SJSA1 (cell line): ENCODE measurements around the gene ZNF277. TPM values are rescaled to one million over a fixed set of nuclear protein-coding genes. Genes with fewer than 3 reads are reported as not detected.

Experiments
- DNase-seq, 2 experiments: peaks; one replicate each; pipeline ENCODE4 v3.0.0-alpha.2; 2015 to 2020; ENCODE audit warnings: low spot score in 2 of 2, low read depth in 1 of 2
- H3K27ac ChIP-seq: fragments of 250-450 bp; sonication (Bioruptor Pico); 2 replicates; pipeline ENCODE4 v1.5.1; 2020; ENCODE audit warnings: mild to moderate bottlenecking, moderate library complexity
- H3K27me3 ChIP-seq: fragments of 250-450 bp; sonication (Bioruptor Pico); replicated peaks from 2 replicates; pipeline ENCODE4 v1.5.1; 2020; ENCODE audit warnings: mild to moderate bottlenecking, moderate library complexity
- H3K36me3 ChIP-seq: fragments of 250-450 bp; sonication (Bioruptor Pico); 2 replicates; pipeline ENCODE4 v1.5.1; 2020; ENCODE audit warnings: mild to moderate bottlenecking
- H3K4me1 ChIP-seq: fragments of 250-450 bp; sonication (Bioruptor Pico); replicated peaks from 2 replicates; pipeline ENCODE4 v1.6.1; 2021; ENCODE audit warnings: mild to moderate bottlenecking
- H3K4me3 ChIP-seq: fragments of 250-450 bp; sonication (Bioruptor Pico); 2 replicates; pipeline ENCODE4 v1.5.1; 2020; ENCODE audit warnings: mild to moderate bottlenecking
- H3K9me3 ChIP-seq: fragments of 250-450 bp; sonication (Bioruptor Pico); replicated peaks from 2 replicates; pipeline ENCODE4 v1.5.1; 2020; ENCODE audit warnings: mild to moderate bottlenecking
- total RNA-seq: library from RNA; depleted of rRNA; stranded (reverse); fragments of >200 nt; shearing (Covaris generic); gene quantifications from 2 replicates; pipeline ENCODE4 v1.2.3, GENCODE V29; 2014; rRNA removed

The ZNF277 gene, protein sequence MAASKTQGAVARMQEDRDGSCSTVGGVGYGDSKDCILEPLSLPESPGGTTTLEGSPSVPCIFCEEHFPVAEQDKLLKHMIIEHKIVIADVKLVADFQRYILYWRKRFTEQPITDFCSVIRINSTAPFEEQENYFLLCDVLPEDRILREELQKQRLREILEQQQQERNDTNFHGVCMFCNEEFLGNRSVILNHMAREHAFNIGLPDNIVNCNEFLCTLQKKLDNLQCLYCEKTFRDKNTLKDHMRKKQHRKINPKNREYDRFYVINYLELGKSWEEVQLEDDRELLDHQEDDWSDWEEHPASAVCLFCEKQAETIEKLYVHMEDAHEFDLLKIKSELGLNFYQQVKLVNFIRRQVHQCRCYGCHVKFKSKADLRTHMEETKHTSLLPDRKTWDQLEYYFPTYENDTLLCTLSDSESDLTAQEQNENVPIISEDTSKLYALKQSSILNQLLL
- 14.7 and 20.6 TPM in 2 replicates for total RNA-seq

DNA sequence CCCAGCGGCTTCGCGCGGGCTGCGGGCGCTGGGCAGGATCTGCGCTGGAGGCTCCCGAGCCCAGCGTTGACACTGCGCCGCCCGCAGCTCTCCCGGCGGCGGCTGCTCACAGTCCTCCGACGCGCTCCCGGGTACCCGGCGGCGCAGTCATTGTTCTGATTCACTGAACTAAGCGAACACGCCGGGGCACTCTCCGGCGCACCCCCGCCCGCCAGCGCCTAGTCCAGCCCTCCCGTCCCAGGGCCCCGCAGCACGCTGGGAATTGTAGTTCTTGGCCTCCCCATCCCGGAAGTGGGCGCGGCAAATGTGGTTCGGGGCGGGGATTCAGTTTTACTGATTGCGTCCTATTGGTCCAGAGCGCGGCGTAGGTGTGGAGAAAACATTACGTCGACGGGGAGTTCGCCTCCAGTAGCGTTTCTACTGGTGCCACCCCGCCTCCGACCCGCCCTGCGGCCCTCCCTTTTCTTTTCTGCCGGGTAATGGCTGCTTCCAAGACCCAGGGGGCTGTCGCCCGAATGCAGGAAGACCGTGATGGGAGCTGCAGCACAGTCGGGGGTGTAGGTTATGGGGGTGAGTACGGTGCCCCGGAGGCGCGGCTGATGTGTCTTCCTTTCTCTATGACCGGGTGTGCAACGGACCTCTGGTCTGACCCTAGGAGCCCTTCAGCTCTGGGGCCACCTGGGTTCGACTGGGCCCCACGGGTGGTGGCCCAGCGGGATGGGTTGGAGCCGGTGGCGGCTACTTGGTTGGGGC, at the start of gene ZNF277, which contains the start of gene DOCK4:
TSS of gene ZNF277 (plus strand) at position 458 of the 753 bp plus-strand sequence. CDS start at position 480, 22 bp downstream.
TSS of gene DOCK4 (minus strand) at position 162 of the 753 bp plus-strand sequence. CDS start 261 bp downstream, outside the sequence.
- H3K9me3 ChIP-seq, result no peaks in the 10 kb centered on the region
- H3K4me3 ChIP-seq, result peak within 1 kb of the TSS; percentile 64
- H3K27ac ChIP-seq, result peak within 1 kb of the TSS; percentile 31
- DNase-seq, result peak; percentile 99
- H3K27me3 ChIP-seq, result peaks cover 23% of the 10 kb centered on the region
- peaks cover 9% of the 10 kb centered on the region; the same call in 1 of the 2 replicates for H3K4me1 ChIP-seq
- no peaks in the 10 kb centered on the region for H3K36me3 ChIP-seq

DNA sequence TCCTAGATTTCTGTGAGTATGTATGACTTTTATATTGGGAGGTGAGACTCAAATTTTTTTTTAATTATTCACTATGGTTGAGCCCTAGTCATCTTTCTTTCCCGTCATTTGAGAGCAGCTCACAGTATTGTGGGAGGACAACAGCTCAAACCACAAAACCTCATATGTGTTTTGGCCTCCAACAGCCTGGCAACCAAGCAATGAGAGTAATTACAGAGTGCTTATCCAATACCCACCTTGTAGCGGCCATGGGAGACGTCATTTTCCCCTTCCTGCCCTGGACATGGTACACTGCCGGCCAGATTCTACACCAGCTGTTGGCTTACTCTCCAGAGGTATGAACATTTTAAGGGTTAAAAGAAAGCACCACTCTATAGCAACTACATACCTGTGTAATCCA, 49.4 kb upstream of the ZNF277 start:
- H3K36me3 ChIP-seq, result no peaks in the 10 kb centered on the region
- DNase-seq, result no peak
- no peaks in the 10 kb centered on the region for H3K4me1 ChIP-seq
- H3K4me3 ChIP-seq, result no peak overlapping the region
- no peaks in the 10 kb centered on the region for H3K27me3 ChIP-seq
- no peak overlapping the region for H3K27ac ChIP-seq
- no peaks in the 10 kb centered on the region for H3K9me3 ChIP-seq

DNA sequence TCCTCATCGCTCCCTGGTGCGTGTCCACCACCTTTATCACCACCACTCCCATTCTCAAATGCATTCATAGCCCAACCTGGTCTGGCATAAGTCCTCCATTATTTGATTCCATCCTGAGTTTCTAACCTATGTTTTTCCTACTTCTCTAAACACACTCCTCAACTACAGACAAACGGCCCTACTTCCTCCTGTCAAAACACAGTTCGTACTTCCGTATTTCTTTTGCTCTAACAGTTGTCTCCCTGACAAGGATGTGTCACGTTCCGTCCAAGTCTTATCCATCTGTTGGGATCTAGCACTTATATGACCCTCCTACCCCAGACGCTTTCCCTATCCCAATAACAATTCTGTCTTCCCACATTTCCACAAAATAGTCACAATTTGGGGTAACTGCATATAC, 47.1 kb upstream of the ZNF277 start:
- DNase-seq, result no peak
- H3K4me1 ChIP-seq, result no peaks in the 10 kb centered on the region
- H3K4me3 ChIP-seq, result no peak overlapping the region
- H3K27ac ChIP-seq, result no peak overlapping the region
- no peaks in the 10 kb centered on the region for H3K9me3 ChIP-seq
- H3K27me3 ChIP-seq, result no peaks in the 10 kb centered on the region
- no peaks in the 10 kb centered on the region for H3K36me3 ChIP-seq

DNA sequence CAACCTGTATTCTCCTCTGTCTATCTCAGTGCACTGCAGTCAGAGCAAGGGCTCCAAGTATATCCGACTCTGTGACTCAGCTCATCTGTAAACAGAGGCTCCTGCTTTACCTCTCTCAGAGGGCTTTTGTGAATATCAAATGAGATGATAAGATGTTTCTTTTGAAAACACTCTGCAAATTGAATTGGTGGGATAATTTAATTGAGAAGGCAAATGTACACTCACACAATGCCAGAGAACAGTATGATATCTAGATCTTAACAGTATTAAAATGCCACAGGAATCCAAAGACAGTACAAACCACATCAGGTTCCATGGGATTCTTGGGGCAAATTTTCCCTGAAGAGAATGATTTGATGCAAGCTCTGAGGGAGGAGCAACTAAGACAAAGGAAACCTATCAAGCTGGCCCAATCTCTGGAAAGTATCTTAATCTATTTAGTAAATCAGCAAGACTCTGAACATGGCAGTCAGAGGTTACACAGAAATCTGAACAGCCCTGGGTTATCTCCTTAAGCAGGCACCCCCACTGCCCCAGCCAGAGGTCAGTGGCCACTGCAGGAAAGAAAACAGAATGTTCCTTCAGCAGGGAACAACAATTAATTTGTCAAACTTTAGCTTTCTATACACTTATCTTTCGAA, 46.2 kb upstream of the ZNF277 start:
- H3K9me3 ChIP-seq, result no peaks in the 10 kb centered on the region
- no peaks in the 10 kb centered on the region for H3K4me1 ChIP-seq
- no peak for DNase-seq
- H3K4me3 ChIP-seq, result no peak overlapping the region
- H3K27me3 ChIP-seq, result no peaks in the 10 kb centered on the region
- H3K27ac ChIP-seq, result no peak overlapping the region
- H3K36me3 ChIP-seq, result no peaks in the 10 kb centered on the region

DNA sequence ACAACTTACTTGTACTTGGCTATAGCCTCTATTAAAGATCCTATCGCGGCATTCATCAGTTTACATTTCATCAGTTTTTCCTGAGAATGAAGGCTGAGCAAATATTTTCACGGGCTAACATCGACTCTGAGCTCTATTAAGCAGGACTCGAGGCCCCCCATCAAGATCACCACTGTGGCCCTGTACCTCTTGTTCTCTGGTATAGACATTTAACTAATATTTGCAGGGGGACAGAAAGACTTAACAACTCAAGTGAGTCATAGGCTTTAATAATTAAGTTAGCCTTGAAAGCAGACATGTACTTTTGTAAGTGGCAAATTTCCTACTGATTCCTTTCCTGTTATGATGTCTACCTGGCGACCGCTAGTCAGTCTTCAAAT, 45.7 kb upstream of the ZNF277 start:
- no peak for DNase-seq
- no peaks in the 10 kb centered on the region for H3K36me3 ChIP-seq

DNA sequence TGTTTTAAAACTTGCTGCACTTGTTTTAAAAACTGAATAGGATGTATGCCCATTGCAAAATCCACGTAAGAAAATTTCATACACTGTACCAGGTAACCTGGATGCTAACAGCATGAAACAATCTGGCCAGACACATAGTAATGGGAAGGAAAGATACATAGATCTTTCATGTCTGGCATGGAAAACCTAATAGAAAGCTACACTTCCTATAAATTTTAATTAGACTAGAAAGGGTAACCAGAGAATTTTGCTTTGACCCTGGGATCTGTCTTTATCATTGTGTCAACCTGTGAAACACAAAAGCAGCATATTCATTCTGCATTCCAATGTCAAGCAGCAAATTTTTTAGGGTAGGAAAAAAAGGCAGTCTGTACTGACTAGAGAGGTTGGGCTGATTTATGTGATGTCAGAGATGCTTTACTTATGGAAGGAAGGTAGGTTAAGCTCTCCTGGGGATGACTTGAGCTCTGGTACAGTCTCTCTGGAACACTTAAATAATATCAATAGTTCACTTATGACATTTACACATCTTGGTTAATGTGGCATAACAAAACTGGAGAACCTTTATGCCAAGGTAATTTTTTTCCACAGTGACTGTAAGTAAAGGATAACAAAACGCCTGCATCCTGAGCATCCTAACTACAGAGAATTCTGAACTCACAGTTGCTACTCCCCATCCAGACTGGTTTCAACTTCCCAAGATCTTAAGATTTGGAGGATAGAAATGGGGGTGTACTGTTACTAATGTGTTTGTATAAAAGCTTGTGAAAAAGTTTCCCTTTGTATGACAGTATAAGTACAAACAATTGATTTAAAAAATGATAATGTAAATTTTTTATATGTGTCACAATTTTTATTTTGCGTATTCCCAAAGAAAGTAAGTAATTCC, 45.0 kb upstream of the ZNF277 start:
- Histone ChIP-seq H3K27me3 (no peaks in the 10 kb centered on the region), H3K9me3 (no peaks in the 10 kb centered on the region), H3K4me1 (no peaks in the 10 kb centered on the region), H3K4me3 (no peak overlapping the region), H3K36me3 (no peaks in the 10 kb centered on the region), H3K27ac (no peak overlapping the region)
- no peak for DNase-seq

More for the DNA sequence above, 45.7 kb upstream of the ZNF277 start:
- no peak overlapping the region for H3K4me3 ChIP-seq
- no peaks in the 10 kb centered on the region for H3K9me3 ChIP-seq
- H3K27me3 ChIP-seq, result no peaks in the 10 kb centered on the region
- H3K4me1 ChIP-seq, result no peaks in the 10 kb centered on the region
- no peak overlapping the region for H3K27ac ChIP-seq

DNA sequence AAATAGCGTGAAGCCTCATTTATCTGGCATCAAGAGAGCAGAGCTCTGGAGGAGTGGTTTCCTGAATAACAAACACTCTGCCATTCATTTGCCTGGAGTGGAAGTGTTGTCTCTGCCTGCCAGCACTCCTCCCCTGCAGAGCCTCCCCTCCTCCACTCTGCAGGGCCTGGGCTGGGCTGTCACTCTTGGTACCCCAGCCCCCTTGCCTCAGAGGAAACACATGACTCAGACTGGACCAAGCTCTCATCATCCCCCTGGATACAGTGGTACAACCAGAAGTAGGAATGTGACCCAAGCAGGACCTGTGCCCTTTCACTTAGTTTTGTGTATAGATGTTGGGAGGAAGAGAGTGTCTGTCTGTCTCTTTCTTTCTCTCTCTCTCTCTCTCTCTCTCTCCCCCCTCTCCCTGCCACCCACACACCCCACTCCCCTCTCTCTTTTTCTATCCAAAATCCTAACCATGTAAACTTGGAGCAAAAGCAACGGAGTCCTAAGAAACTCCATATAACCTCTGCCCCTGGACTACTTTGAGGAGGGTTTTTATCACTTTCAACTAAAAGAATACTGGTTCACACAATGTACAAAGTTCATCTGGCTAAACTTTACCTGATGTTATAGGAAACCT, 44.2 kb upstream of the ZNF277 start:
- no peaks in the 10 kb centered on the region for H3K4me1 ChIP-seq
- H3K36me3 ChIP-seq, result no peaks in the 10 kb centered on the region
- H3K4me3 ChIP-seq, result no peak overlapping the region
- DNase-seq, result no peak
- H3K9me3 ChIP-seq, result no peaks in the 10 kb centered on the region
- no peaks in the 10 kb centered on the region for H3K27me3 ChIP-seq
- no peak overlapping the region for H3K27ac ChIP-seq

DNA sequence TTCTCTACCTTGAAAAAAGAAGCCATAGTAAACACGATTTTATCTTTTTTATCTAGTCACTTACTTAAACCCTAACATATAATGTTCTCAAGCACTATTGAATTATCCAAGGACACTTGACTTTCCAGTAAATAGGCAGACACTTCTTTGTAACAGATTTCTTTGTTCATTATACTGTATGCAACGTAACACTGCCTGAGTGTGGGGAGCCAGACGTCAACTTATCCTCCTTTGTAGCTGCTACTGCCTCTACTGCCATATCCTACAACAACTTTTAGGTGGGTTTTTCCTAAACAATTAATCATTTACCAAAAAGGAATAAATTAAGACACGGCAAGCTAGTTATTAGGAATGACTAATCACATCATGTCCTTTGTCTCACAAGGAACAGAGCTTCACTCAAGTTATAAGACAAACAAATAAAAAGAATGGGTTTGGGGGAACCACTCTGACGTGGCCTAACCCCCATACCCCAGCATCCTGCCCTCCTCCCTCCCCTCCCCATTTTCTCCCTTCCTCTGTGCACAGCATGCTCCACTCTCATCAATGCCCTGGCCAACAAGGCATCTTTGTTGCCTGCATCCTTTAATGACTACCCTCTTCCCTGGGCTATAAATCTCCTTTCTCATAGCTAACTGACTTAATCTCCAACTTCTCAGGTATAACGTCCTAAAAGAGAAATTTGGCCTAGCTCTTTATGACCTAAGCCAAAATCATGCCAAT, 43.5 kb upstream of the ZNF277 start:
- DNase-seq, result no peak

DNA sequence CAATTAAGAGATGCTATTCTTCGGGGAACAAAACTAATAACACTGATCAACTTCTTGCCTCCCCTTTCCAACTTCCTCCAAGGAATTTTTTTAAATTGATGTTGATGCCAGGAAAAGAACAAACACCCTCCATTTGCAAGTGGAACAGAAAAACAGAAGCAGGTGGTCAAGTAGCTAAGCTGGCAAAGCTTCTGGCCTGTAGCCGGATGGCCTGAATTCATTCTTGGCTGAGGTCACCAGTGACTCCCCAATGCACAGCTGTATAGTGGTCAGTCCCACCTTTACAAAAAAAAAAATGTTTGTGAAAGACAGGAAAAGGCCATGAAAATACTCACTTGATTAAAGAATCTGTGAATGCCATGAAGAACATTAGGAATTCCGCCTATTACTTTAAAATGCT, 39.3 kb upstream of the ZNF277 start:
- H3K4me3 ChIP-seq, result no peak overlapping the region
- H3K4me1 ChIP-seq, result no peaks in the 10 kb centered on the region
- no peak for DNase-seq
- H3K27me3 ChIP-seq, result no peaks in the 10 kb centered on the region
- H3K9me3 ChIP-seq, result no peaks in the 10 kb centered on the region
- H3K27ac ChIP-seq, result no peak overlapping the region
- H3K36me3 ChIP-seq, result no peaks in the 10 kb centered on the region

More for the DNA sequence above, 43.5 kb upstream of the ZNF277 start:
- H3K36me3 ChIP-seq, result no peaks in the 10 kb centered on the region
- H3K27me3 ChIP-seq, result no peaks in the 10 kb centered on the region
- no peak overlapping the region for H3K27ac ChIP-seq
- H3K4me3 ChIP-seq, result no peak overlapping the region
- no peaks in the 10 kb centered on the region for H3K9me3 ChIP-seq
- H3K4me1 ChIP-seq, result no peaks in the 10 kb centered on the region

DNA sequence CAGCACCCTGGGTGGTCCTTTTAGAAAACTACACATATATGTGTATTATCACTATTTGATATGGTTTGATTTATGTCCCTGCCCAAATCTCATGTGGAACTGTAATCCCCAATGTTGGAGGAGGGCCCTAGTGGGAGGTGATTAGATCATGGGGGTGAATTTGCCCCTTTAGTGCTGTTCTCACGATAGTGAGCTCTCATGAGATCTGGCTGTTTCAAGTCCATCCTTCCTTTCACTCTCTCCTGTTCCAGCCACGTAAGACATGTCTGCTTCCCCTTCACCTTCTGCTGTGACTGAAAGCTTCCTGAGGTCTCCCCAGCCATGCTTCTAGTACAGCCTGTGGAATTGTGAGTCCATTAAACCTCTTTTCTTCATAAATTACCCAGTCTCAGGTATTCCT, 37.6 kb upstream of the ZNF277 start:
- H3K4me3 ChIP-seq, result no peak overlapping the region
- no peak overlapping the region for H3K27ac ChIP-seq

DNA sequence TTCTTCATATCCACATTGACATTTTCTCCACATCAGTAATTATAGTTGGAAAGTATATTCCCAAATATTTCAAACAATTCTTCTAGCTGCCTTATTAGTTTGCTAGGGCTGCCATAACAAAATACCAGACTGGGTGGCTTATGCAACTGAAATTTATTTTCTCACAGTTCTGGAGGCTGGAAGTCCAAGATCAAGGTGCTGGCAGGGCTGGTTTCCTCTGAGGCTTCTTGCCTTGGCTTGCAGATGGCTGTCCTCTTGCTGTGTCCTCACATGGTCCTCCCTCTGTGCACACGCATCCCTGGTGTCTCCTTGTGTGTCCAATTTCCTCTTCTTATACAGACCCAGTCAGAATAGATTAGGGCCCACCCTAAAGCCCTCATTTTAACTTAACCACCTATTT, 34.8 kb upstream of the ZNF277 start:
- Histone ChIP-seq H3K9me3 (no peaks in the 10 kb centered on the region), H3K27ac (no peak overlapping the region), H3K4me1 (no peaks in the 10 kb centered on the region), H3K4me3 (no peak overlapping the region), H3K27me3 (0 out of 2 replicates have a peak, but pooled peaks cover 1% of the 10 kb centered on the region), H3K36me3 (no peaks in the 10 kb centered on the region)
- no peak for DNase-seq

More for the DNA sequence above, 37.6 kb upstream of the ZNF277 start:
- no peaks in the 10 kb centered on the region for H3K4me1 ChIP-seq
- H3K36me3 ChIP-seq, result no peaks in the 10 kb centered on the region
- DNase-seq, result no peak
- H3K9me3 ChIP-seq, result no peaks in the 10 kb centered on the region
- no peaks in the 10 kb centered on the region for H3K27me3 ChIP-seq

DNA sequence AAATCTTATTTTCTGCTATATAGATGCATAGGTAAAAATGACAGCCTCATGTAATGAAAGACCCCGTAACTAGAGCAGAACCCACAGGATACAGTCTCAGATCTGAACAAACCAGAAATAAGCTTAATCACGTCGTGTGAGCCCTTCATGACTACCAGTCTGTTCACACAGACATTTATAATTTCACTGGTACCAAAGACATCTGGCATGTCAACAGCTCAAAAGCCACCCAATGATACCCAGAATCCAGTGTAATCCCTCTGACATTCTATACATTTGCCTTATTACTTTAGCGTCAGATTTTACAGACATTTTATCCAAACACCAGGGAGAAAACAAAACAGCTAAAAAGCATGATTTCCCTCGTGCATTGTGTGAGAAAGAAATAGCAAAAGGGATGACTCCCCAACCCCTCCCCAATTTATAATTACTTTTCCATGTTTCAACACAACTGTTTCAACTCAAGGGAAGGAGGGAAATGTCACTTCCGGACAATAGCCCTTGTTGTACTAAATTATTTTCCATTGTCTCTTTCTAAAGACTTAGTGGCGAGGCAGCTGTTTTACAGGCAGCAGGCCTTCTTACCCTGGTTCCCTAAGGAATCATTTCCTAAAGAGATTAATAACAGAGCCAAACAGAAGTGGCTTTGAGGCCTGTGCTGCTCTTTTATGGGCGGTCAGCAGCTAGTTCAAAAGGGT, 33.5 kb upstream of the ZNF277 start:
- H3K27me3 ChIP-seq, result 0 out of 2 replicates have a peak, but pooled peaks cover 2% of the 10 kb centered on the region
- H3K36me3 ChIP-seq, result no peaks in the 10 kb centered on the region
- DNase-seq, result no peak
- H3K9me3 ChIP-seq, result no peaks in the 10 kb centered on the region
- H3K4me1 ChIP-seq, result no peaks in the 10 kb centered on the region
- no peak overlapping the region for H3K4me3 ChIP-seq
- H3K27ac ChIP-seq, result no peak overlapping the region
